ENCODE data around the gene DNAL4. TPM values are rescaled to one million over a fixed set of nuclear protein-coding genes. Genes with fewer than 3 reads are reported as not detected.

Gene DNAL4
- total RNA-seq, 6 donors from 2014 or later = 14.7 to 23.7 (median 20.2) TPM

DNA sequence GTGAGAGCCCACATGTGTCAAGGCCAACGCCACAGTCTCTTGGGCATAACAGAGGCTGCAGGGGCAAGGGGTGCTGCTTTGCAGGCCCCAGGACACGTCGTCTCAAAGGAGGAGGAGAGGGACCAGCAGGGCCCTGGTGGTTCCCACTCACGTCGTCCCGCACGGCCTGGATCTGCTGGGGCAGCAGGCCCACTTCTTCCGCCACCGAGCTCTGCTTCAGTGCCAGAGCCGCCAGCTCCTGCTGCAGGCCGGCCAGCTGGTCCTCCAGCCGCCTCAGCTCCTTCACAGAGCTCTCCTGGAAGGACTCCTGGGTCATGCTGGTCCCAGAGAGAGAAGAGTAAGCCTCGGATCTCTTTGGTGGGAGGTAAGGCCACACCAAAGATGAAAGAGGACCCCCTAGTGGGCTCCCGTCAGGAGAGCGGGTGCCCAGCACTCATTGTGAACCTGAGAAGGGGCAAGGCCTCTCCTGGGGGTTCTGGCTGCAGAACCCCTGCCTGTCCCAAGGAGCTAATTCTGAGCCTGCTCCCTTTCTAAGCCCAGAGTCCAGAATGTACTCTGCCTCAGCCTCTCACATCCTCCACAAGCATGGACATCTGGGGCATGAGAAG lies 53.7 kb downstream of the DNAL4 start:
- DNase-seq = no peak
- 90 to 93% methylated on average over 10 to 15 of the region's 15 CpGs for WGBS, 2 donors
- peaks cover 3 to 10% (median 6%) of the 10 kb centered on the region in 4 donors for H3K4me1 ChIP-seq
- H3K9me3 ChIP-seq = no peaks in the 10 kb centered on the region
- H3K27ac ChIP-seq = no peak overlapping the region
- TF ChIP-seq EP300 (IDR thresholded peaks at IDR 0.05) (no peak), POLR2A (IDR thresholded peaks at IDR 0.05) (no peak), POLR2AphosphoS5 (IDR thresholded peaks at IDR 0.05) (no peak)
- TF ChIP-seq, protein P1, sequence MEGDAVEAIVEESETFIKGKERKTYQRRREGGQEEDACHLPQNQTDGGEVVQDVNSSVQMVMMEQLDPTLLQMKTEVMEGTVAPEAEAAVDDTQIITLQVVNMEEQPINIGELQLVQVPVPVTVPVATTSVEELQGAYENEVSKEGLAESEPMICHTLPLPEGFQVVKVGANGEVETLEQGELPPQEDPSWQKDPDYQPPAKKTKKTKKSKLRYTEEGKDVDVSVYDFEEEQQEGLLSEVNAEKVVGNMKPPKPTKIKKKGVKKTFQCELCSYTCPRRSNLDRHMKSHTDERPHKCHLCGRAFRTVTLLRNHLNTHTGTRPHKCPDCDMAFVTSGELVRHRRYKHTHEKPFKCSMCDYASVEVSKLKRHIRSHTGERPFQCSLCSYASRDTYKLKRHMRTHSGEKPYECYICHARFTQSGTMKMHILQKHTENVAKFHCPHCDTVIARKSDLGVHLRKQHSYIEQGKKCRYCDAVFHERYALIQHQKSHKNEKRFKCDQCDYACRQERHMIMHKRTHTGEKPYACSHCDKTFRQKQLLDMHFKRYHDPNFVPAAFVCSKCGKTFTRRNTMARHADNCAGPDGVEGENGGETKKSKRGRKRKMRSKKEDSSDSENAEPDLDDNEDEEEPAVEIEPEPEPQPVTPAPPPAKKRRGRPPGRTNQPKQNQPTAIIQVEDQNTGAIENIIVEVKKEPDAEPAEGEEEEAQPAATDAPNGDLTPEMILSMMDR (IDR thresholded peaks at IDR 0.05) = no peak
- H3K4me3 ChIP-seq = no peak overlapping the region
- no peaks in the 10 kb centered on the region for H3K27me3 ChIP-seq
- ATAC-seq (ENCODE audit: low FRiP score in 2 of 2) = no peak
- peaks cover 71 to 100% (median 99%) of the 10 kb centered on the region in 4 donors for H3K36me3 ChIP-seq

DNA sequence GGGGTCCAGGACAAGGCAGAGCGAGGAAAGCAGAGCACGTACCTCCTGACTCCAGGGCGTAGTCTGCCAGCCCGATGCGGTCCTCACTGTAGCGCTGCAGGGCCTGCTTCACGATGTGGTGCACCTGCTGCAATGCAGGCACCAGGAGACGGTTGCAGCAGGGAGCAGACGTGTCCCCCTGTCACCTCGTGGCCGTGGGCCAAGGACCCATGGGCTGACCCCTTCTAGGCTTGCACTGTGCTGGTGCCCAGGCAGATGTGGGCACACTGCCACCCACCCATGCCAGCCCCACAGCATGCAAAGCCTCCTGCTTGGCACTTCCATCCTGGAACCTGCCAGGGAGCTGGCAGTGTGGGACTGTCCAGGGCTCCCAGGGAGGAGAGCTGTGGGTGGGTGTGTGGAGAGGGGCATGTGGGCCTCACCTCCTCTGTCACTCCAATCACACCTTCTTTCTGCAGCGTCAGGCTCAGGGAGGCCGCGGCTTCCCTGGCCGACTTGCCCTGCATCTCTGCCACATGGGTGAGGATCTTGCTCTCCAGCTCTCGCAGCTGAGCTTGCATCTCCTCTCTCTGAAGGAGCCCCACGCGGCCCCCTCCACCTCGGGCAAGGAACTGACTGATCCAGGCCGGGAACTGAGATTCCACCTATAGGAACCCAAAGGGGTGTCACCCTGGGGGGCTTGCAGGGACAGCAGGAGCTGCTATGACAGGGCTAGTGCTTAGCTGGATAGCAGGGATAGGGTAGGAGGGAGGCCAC lies 54.5 kb downstream of the DNAL4 start:
- Histone ChIP-seq H3K4me1 (peaks cover 3 to 14% (median 7%) of the 10 kb centered on the region in 4 donors), H3K27ac (no peak overlapping the region), H3K9me3 (no peaks in the 10 kb centered on the region), H3K4me3 (no peak overlapping the region), H3K27me3 (no peaks in the 10 kb centered on the region), H3K36me3 (peaks cover 63 to 100% (median 95%) of the 10 kb centered on the region in 4 donors)
- no peak for TF ChIP-seq EP300 (IDR thresholded peaks at IDR 0.05)
- TF ChIP-seq, protein P1 (IDR thresholded peaks at IDR 0.05) = no peak
- DNase-seq = no peak
- WGBS, 2 donors = 88 to 90% methylated on average over 5 to 19 of the region's 20 CpGs
- ATAC-seq (ENCODE audit: low FRiP score in 2 of 2) = no peak

DNA sequence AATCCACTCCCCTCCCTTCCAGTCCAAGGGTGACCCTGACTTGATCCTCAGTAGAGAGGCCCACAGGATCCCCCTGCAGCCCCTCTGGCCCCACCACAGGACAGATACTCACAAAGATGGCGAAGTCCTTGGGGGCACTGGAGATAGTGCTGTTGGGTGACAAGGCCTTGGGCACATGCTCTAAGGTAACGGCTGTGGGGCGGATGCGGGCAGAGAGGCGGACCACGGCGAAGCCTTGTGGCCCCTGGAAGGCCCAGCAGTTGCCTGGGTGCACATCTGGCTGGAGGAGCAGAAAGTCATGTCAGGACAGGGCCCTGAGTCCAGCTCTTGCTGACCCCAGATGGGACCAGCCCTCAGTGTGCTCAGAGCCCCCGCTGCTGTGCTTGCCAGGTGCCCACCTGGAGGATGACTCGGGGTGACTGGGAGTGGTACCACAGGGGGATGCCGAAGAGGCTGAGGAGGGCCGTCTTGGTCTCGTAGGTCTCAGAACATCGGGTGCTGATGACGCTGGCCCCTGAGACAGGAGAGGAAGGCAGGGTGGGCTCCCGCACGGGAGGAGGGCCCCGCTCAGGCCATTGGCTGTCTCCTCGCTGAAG lies 55.4 kb downstream of the DNAL4 start:
- WGBS, 2 donors = 95 to 100% methylated on average over 4 to 18 of the region's 18 CpGs

DNA sequence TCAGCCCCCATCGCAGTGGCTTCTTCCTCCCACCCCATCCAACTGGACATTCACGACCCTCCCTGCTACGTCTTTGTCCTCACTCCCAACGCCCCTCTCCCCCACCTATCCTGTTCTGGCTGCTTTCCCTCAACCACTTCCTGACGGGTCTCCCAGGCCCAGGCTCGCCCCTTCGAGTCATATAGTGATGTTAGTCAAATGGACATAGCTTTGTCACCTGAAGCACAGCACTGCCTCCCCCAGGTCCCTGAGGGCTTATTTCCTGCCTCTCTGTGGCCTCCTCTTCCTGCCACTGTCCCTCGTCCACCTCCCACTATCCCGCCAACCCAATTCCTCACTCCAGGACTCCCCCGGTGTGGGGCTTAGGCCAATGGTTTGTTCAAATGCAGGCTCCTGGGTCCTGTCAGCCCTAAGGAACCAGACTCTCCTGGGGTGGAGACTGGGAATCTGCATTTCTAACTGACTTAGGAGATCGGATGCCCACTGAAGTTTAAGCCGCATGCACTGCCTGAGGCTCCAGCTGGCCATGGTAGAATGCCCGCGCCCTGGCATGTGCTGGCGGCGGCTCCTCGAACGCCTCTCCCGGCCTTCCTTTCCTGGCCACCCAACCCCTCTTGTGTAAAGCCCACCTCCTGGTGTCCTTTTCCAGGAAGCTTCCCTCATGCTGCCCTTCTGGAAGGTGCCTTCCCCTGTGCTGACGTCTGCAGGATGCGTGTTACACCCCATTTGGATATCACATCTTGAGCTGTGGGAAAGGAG lies 56.5 kb downstream of the DNAL4 start:
- ATAC-seq (ENCODE audit: low FRiP score in 2 of 2) = no peak
- Histone ChIP-seq H3K36me3 (peaks cover 53 to 100% (median 82%) of the 10 kb centered on the region in 4 donors), H3K4me1 (peaks cover 15 to 31% (median 21%) of the 10 kb centered on the region in 4 donors), H3K27ac (no peak overlapping the region), H3K9me3 (no peaks in the 10 kb centered on the region), H3K27me3 (no peaks in the 10 kb centered on the region), H3K4me3 (no peak overlapping the region)
- TF ChIP-seq POLR2AphosphoS5 (IDR thresholded peaks at IDR 0.05) (no peak), POLR2A (IDR thresholded peaks at IDR 0.05) (no peak), EP300 (IDR thresholded peaks at IDR 0.05) (no peak)
- TF ChIP-seq, protein P1 (IDR thresholded peaks at IDR 0.05) = no peak
- no peak for DNase-seq
- 80 to 83% methylated on average over 19 to 21 of the region's 21 CpGs for WGBS, 2 donors

More for the DNA sequence above, 55.4 kb downstream of the DNAL4 start:
- ATAC-seq (ENCODE audit: low FRiP score in 2 of 2) (no peak), DNase-seq (no peak)
- no peak overlapping the region for H3K4me3 ChIP-seq
- no peaks in the 10 kb centered on the region for H3K27me3 ChIP-seq
- H3K36me3 ChIP-seq = peaks cover 60 to 100% (median 90%) of the 10 kb centered on the region in 4 donors
- no peaks in the 10 kb centered on the region for H3K9me3 ChIP-seq
- TF ChIP-seq EP300 (IDR thresholded peaks at IDR 0.05) (no peak), POLR2A (IDR thresholded peaks at IDR 0.05) (no peak), POLR2AphosphoS5 (IDR thresholded peaks at IDR 0.05) (no peak)
- TF ChIP-seq, protein P1 (IDR thresholded peaks at IDR 0.05) = no peak
- H3K4me1 ChIP-seq = peaks cover 7 to 23% (median 12%) of the 10 kb centered on the region in 4 donors
- no peak overlapping the region for H3K27ac ChIP-seq
